ENCODE measurements around the gene ATP5PB. TPM values are rescaled to one million over a fixed set of nuclear protein-coding genes. Genes with fewer than 3 reads are reported as not detected.
A peak's percentile ranks its signal among the peaks of the same experiment; 100 is the strongest.

ATP5PB gene
- total RNA-seq, 1 experiment from 2014 or later = 736 TPM

DNA sequence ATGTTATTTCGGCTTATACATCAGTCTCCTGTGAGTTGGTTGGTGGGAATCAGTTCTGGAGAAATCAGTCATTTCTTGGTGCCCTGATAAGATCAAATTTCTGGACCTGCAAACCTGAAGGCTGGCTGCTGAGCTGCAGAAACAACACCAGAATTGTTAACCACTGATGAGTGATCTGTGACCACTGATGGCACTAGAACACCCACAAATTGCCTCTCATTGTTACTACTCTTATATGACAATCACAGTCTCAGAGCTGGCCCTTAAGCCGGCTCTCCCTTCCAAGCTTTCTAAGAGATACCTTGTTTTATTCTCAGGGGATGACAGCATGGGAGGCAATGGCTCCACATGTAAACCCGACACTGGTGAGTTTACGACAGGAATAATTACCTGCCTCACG lies 26.4 kb downstream of the ATP5PB start:
- no peak for DNase-seq (ENCODE audit: low read depth)

DNA sequence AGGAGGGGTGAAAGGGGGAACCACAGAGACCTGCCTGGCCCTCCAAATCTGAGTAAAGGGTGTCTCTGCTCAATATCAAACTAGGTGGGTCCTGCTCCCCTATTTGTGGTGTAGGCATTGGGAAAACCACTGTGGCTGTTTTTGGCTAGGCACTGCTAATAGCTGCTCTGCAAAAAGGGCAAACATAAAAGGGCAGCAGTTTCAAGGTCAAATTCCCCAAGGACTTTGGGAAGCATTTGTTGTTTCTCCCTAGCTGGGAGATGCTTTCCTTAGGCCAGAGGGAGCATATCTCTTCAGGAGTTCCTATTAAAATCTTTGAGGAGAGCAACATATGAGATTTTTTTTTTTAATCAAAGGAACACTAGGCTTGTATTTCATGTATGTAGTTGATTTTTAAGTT lies 26.9 kb downstream of the ATP5PB start:
- no peak for DNase-seq (ENCODE audit: low read depth)

DNA sequence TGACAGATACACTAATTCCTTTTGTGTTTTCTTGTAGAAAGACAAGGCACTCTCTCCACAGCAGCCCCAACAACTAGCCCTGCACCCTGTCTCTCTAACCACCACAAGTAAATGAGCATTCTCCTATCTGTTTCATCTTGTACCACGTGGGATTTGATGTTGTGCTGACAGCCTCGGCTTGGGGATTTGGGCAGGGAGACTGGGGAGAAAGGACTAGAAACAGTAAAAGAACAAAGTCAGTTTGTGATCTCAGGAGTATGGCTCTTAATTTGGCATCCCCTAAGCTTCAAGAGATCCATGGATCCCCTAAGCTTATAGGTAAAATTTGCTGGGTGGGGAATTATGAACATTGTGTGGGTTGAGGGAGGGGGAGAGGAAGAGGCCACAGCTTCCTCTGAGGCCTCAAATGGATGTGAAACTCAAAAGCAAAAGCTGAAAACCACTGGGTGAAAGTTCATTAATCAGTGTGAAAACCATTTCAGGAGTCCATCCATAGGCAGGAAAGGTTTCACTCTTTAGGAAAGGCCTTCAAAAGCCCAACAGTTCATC lies 27.6 kb downstream of the ATP5PB start:
- DNase-seq (ENCODE audit: low read depth) = no peak

GRCh38 chr1:111480674-111481073 lies 31.4 kb downstream of the ATP5PB start:
- no peak for DNase-seq (ENCODE audit: low read depth)

DNA sequence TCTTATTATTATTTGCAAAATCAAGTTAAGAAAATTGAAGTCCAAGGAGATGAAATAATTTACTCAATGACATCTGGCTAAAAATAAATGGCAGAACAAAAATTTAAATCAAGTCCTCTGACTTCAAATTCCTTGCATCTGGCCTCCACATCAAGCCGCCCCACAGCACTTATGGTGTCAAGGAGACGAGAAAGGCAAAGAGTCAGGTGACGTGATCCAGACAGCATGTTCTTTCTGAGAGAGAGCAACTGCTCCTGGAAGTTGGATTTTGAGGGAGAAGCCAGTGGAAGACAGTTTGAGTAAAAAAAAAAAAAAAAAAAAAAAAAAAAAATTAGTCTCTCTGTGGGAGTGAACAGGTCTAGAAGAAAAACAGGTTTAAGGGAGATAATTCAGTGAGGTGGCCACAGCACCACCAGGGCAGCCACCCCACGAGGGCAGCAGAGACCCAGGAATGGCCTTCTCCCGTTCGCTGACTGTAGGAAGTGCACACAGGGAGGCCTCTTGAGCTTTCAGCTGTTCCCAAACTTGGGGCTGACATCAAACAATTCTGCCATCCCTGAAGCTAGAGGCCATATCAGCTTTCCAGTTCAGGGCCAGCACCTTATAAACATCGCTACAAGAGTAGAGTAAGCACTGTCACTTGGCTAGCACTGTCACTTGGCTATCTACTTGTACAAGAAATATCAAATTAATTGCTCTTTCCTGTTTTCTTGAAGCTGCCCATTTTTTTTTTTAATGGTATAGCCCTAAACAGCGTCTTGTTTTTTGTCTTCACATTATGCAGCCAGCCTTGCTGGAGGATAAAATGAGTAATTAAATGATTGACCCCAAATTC lies 32.3 kb downstream of the ATP5PB start:
- DNase-seq (ENCODE audit: low read depth) = peak; percentile 67

GRCh38 chr1:111483166-111483565 lies 33.9 kb downstream of the ATP5PB start:
- DNase-seq (ENCODE audit: low read depth) = no peak

DNA sequence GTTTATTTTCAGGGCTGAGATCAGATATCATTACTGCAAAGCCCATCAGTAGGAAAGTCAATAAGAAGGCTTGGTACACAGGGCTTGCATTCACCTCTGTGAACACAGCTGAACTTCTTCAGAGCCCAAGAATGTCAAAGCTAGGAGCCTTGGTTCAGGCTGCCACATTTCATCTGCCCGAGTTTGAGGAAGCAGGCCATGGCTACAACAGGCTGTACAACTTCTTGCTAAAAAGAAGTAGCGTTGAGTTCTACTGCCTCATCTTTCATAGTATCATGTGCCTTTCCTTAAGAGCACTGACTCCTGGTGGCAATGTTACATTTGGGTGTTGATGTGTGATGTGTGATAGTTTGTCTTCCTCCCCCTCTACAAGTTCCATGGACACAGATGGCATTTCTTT lies 34.6 kb downstream of the ATP5PB start:
- no peak for DNase-seq (ENCODE audit: low read depth)

DNA sequence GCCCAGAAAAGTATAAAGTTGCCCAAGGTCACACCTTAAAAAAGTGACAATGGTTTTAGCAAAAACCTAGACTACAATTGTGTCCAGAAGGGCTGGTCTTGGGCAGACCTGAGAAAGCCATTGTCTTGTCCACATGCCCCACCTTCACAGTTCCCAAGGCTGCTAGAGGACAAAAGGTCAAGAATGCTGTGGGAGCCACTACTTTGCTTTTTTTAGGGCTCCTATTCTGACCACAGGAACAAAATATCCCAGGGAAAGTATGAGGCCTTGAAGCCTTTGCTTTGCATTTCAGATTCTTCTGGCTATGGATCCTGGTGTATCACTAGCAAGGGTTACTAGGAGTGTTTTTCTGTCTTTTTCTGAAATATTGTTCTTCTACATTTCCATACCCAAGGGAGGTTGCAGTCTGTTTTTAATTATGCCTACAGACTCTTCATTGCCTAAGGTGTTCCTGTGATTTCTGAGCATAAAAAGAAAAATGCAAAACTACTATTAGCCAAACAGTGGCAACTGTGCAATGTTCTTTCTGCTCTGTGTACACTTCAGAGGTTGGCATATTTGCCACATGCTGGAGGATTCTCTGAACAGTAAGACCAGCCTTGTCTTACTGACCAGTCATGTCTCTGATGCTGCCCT lies 35.2 kb downstream of the ATP5PB start:
- no peak for DNase-seq (ENCODE audit: low read depth)

DNA sequence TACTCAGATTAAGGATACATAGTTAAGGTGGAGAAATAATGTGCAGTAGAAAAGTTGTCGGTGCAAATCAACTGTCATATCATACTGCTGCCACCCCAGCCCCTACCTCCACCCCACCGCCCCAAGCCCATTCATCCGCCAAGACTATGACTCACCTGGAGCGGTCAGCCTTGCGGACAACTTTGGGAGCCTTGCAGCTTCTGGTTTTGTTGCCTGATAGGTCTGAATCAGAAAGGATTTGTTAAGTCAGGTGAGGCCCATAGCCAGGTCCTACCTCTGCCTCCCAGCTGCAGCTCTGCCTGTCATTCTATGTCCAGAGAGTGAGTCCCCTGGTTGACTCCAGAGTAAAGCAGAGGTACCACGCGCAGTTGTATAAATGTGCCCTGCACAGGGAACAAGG lies 37.2 kb downstream of the ATP5PB start:
- DNase-seq (ENCODE audit: low read depth) = no peak

DNA sequence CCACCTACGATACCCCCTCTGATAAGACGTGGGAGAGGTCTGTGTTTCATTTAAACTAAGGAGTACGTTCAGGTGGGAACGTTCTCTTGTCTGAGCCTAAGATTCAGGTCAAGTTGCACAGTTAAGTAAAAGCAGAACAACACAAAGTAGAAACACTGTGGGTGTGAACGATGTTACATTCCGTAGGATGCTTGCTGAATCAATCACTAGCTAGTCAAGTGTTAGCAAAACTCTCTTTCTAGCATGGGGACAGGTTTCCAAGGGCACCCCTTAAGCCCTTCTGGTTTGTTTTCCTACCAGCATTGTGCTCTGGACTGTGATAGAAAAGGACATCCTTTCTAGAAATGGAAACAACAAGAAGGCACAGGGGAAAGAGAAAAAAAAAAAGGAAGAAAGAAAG lies 37.9 kb downstream of the ATP5PB start:
- DNase-seq (ENCODE audit: low read depth) = no peak

DNA sequence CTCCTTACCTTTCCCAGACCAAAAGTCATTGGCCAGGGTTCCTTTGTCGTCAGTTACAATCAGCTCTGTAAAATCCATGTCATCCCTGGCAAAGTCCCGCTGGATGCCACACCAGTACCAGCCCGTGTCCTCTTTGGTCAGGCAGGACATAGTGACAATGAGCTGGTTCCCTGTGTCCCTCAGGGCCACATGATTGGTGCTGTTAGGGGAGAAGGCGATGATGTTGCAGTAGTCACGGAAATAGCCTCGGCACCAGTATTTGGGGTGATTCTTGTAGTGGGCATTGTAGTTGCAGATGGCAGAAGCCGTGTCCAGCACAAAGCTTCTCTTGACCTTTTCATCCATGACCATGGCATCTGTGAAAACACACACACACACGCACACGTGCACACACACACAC lies 39.4 kb downstream of the ATP5PB start:
- no peak for DNase-seq (ENCODE audit: low read depth)

- peak; percentile 22 for DNase-seq (ENCODE audit: low read depth)
These were observed 40.3 kb downstream of the ATP5PB start for GRCh38 chr1:111489604-111490003.

GRCh38 chr1:111490220-111490619 lies 41.0 kb downstream of the ATP5PB start:
- no peak for DNase-seq (ENCODE audit: low read depth)

GRCh38 chr1:111491070-111491469 lies 41.8 kb downstream of the ATP5PB start:
- DNase-seq (ENCODE audit: low read depth) = no peak

- no peak for DNase-seq (ENCODE audit: low read depth)
These were observed 47.1 kb downstream of the ATP5PB start for GRCh38 chr1:111496398-111496797.

- no peak for DNase-seq (ENCODE audit: low read depth)
These were observed 48.3 kb downstream of the ATP5PB start for GRCh38 chr1:111497592-111497991.

- DNase-seq (ENCODE audit: low read depth) = peak; percentile 28
These were observed 49.9 kb downstream of the ATP5PB start for GRCh38 chr1:111499026-111499785.

- no peak for DNase-seq (ENCODE audit: low read depth)
These were observed 52.4 kb downstream of the ATP5PB start for GRCh38 chr1:111501645-111502044.

DNA sequence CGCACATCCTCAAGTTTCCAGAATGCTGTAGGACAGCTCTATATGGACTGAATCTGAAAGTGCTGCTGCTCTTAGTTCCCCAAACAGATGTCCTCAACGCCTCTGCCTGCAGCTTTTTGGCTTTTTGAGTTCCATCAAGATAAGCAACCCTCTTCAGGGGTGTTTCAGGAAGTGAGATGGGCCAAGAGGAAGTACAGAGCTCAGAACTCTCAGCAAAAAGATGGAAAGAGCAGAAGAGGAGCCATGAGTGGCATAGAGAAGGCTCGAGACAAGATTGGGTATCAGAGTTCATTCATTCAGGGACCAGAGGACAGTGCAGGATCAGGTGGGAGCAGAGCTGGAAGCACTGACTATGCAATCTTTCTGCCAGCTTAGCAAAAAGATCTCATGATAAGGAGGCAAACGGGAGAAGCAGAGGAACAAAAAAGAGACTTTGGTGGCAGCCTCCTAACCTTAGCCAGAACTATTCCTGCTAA lies 54.4 kb downstream of the ATP5PB start, which contains the start of the genes ADORA3 and TMIGD3:
ADORA3 (minus strand) TSS at position 49 of the 476 bp plus-strand sequence. CDS start 279 bp downstream, outside the sequence.
TMIGD3 (minus strand) TSS at position 49 of the 476 bp plus-strand sequence. CDS start 279 bp downstream, outside the sequence.
- no peak for DNase-seq (ENCODE audit: low read depth)

DNA sequence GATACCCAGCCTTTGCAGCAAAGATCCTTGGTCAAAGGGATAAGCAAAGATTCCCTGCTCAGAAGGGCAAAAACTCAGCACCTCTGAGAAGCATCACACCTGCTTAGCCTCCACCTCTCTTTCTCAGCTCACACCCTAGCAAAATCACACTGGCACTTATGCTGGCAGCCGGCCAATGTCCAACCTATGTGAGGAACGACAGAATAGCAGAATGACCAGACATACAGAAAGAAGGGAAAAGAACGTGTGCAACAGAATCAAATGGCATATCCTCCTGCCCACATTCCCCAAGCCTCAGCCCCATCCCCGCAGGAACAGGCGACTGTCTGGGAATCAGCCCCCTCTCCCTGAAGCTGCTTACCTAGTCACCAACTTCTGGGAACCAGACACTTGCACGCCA lies 54.8 kb downstream of the ATP5PB start:
- DNase-seq (ENCODE audit: low read depth) = no peak

DNA sequence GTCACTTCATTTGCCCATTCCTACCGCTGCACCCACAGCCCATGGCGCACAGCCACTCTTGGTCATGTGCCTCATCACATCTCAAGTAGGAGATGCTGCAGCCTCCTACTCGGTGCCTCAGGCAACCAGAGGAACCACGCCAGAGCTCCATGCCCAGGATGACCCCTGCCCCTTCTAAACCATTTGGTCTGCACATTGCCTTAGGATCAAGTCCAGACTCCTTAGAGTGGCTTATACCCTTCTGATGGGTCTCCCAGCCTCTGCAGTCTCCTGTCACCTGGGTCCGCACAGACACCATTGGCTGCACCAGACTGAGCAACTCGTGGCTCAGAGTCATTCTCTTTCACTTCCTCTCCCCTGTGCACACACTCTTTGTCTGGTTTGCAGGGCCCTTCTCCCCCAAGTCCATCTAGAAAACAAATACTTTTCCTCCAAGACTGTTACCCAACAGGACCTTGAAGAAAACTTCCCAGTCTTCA lies 56.4 kb downstream of the ATP5PB start:
- DNase-seq (ENCODE audit: low read depth) = no peak

GRCh38 chr1:111506561-111506960 lies 57.3 kb downstream of the ATP5PB start:
- DNase-seq (ENCODE audit: low read depth) = no peak
